H9 (cell line): ENCODE results near the gene TEX51. TPM values are rescaled to one million over a fixed set of nuclear protein-coding genes. Genes with fewer than 3 reads are reported as not detected.

Source experiments
- DNase-seq: peaks from one replicate; pipeline ENCODE4 v3.0.0-alpha.2; 2017
- H2AFZ ChIP-seq: one replicate; pipeline ENCODE4 v1.6.1; 2013; ENCODE audit warnings: mild to moderate bottlenecking, low read length, control low read depth, moderate library complexity
- H2AK5ac ChIP-seq: 2 replicates; pipeline ENCODE4 v1.6.1; 2013; ENCODE audit warnings: low read length, control low read depth, mixed read lengths; ENCODE audit not compliant: insufficient read length
- H2BK120ac ChIP-seq: one replicate; pipeline ENCODE4 v1.6.1; 2013; ENCODE audit warnings: low read depth, mild to moderate bottlenecking, low read length, control low read depth, inconsistent platforms; ENCODE audit not compliant: poor library complexity, severe bottlenecking
- H2BK12ac ChIP-seq: 2 replicates; pipeline ENCODE4 v1.6.1; 2013; ENCODE audit warnings: low read length, control low read depth, mixed read lengths, low read depth; ENCODE audit not compliant: insufficient read length
- H2BK15ac ChIP-seq: 2 replicates; pipeline ENCODE4 v1.6.1; 2013; ENCODE audit warnings: low read depth, low read length, control low read depth
- H2BK20ac ChIP-seq: one replicate; pipeline ENCODE4 v1.6.1; 2013; ENCODE audit warnings: low read depth, mild to moderate bottlenecking, low read length, control low read depth, inconsistent platforms; ENCODE audit not compliant: poor library complexity, severe bottlenecking
- H2BK5ac ChIP-seq: 2 replicates; pipeline ENCODE4 v1.6.1; 2013; ENCODE audit warnings: low read length, control low read depth, mixed read lengths; ENCODE audit not compliant: insufficient read length
- H3K14ac ChIP-seq: 2 replicates; pipeline ENCODE4 v1.6.1; 2013; ENCODE audit warnings: low read length, control low read depth; ENCODE audit not compliant: insufficient read depth
- H3K18ac ChIP-seq: 2 replicates; pipeline ENCODE4 v1.6.1; 2013; ENCODE audit warnings: low read depth, mild to moderate bottlenecking, mixed read lengths, low read length, control low read depth; ENCODE audit not compliant: insufficient read length
- H3K23ac ChIP-seq: 2 replicates; pipeline ENCODE4 v1.6.1; 2013; ENCODE audit warnings: low read length, control low read depth, mixed read lengths, low read depth; ENCODE audit not compliant: insufficient read length
- H3K23me2 ChIP-seq: 2 replicates; pipeline ENCODE4 v1.6.1; 2013; ENCODE audit warnings: low read depth, mild to moderate bottlenecking, mixed read lengths, low read length, control low read depth; ENCODE audit not compliant: insufficient read length, poor library complexity, severe bottlenecking
- H3K27ac ChIP-seq: 2 replicates; pipeline ENCODE4 v1.5.1; 2013; ENCODE audit warnings: low read length, control low read depth, mixed read lengths, low read depth; ENCODE audit not compliant: insufficient read length
- H3K27me3 ChIP-seq: 2 replicates; pipeline ENCODE4 v1.6.1; 2013; ENCODE audit warnings: low read length, control low read depth, inconsistent platforms; ENCODE audit not compliant: insufficient read depth
- H3K4ac ChIP-seq: 2 replicates; pipeline ENCODE4 v1.6.1; 2013; ENCODE audit warnings: low read depth, mild to moderate bottlenecking, control low read depth, inconsistent platforms, low read length, moderate library complexity
- H3K4me1 ChIP-seq: 2 replicates; pipeline ENCODE4 v1.6.1; 2013; ENCODE audit warnings: low read length, control low read depth, inconsistent platforms; ENCODE audit not compliant: insufficient read depth
- H3K4me2 ChIP-seq: 2 replicates; pipeline ENCODE4 v1.6.1; 2013; ENCODE audit warnings: low read length, control low read depth, mixed read lengths; ENCODE audit not compliant: insufficient read length, insufficient read depth
- H3K56ac ChIP-seq: 2 replicates; pipeline ENCODE4 v1.6.1; 2013; ENCODE audit warnings: low read depth, mild to moderate bottlenecking, mixed read lengths, low read length, control low read depth; ENCODE audit not compliant: insufficient read length
- H3K79me1 ChIP-seq: 2 replicates; pipeline ENCODE4 v1.6.1; 2013; ENCODE audit warnings: low read depth, mild to moderate bottlenecking, moderate library complexity, low read length, control low read depth, inconsistent platforms; ENCODE audit not compliant: insufficient read depth, poor library complexity, severe bottlenecking
- H3K79me2 ChIP-seq: 2 replicates; pipeline ENCODE4 v1.6.1; 2013; ENCODE audit warnings: low read length, control low read depth, inconsistent platforms; ENCODE audit not compliant: insufficient read depth
- H3K9ac ChIP-seq: 2 replicates; pipeline ENCODE4 v1.6.1; 2013; ENCODE audit warnings: low read length, control low read depth, mixed read lengths; ENCODE audit not compliant: insufficient read length; ENCODE audit errors: extremely low read depth
- H3K9me3 ChIP-seq: one replicate; pipeline ENCODE4 v1.6.1; 2013; ENCODE audit warnings: low read depth, low read length, inconsistent platforms; ENCODE audit not compliant: control insufficient read depth
- H3T11ph ChIP-seq: one replicate; pipeline ENCODE4 v1.6.1; 2013; ENCODE audit warnings: mild to moderate bottlenecking, low read length, control low read depth, inconsistent platforms
- H4K20me1 ChIP-seq: one replicate; pipeline ENCODE4 v1.6.1; 2013; ENCODE audit not compliant: control insufficient read depth, insufficient read length, insufficient read depth
- H4K5ac ChIP-seq: 2 replicates; pipeline ENCODE4 v1.6.1; 2013; ENCODE audit warnings: low read depth, mild to moderate bottlenecking, mixed read lengths, low read length, control low read depth; ENCODE audit not compliant: insufficient read length
- H4K8ac ChIP-seq: replicated peaks from 2 replicates; pipeline ENCODE4 v1.6.1; 2013; ENCODE audit warnings: low read length, control low read depth, mixed read lengths, low read depth; ENCODE audit not compliant: insufficient read length
- H4K91ac ChIP-seq: 2 replicates; pipeline ENCODE4 v1.6.1; 2013; ENCODE audit warnings: low read depth, mild to moderate bottlenecking, moderate library complexity, mixed read lengths, low read length, control low read depth; ENCODE audit not compliant: insufficient read length
- H3K27ac Mint-ChIP-seq, 3 experiments: 2 replicates in 2 of 3; 3 replicates in 1 of 3; pipeline ENCODE4 v1.8.0; 2020 to 2021; ENCODE audit warnings: mixed read lengths in 3 of 3, mild to moderate bottlenecking in 1 of 3, moderate library complexity in 1 of 3
- H3K27me3 Mint-ChIP-seq: 2 replicates; pipeline ENCODE4 v1.8.0; 2021; ENCODE audit warnings: low read depth, mild to moderate bottlenecking, moderate library complexity, mixed read lengths
- H3K36me3 Mint-ChIP-seq, 3 experiments: 2 replicates in 2 of 3; 3 replicates in 1 of 3; pipeline ENCODE4 v1.8.0; 2020 to 2021; ENCODE audit warnings: low read depth in 3 of 3, mixed read lengths in 3 of 3; ENCODE audit not compliant: insufficient read depth in 1 of 3
- H3K4me1 Mint-ChIP-seq, 2 experiments: 2 replicates each; pipeline ENCODE4 v1.8.0; 2020; ENCODE audit warnings: mixed read lengths in 2 of 2
- H3K4me3 Mint-ChIP-seq, 2 experiments: 2 replicates in 1 of 2; 3 replicates in 1 of 2; pipeline ENCODE4 v1.8.0; 2020 to 2021; ENCODE audit warnings: mild to moderate bottlenecking in 2 of 2, mixed read lengths in 2 of 2, moderate library complexity in 1 of 2
- H3K9me3 Mint-ChIP-seq, 2 experiments: 2 replicates in 1 of 2; 3 replicates in 1 of 2; pipeline ENCODE4 v1.8.0; 2020; ENCODE audit warnings: mild to moderate bottlenecking in 2 of 2, mixed read lengths in 2 of 2, moderate library complexity in 1 of 2
- CTCF ChIP-seq: fragments of 200-600 bp; sonication (generic); conservative IDR thresholded peaks from 3 replicates; pipeline ENCODE4 v1.8.0; 2021; ENCODE audit warnings: antibody characterized with exemption, mild to moderate bottlenecking
- total RNA-seq: library from RNA; stranded (reverse); gene quantifications from 2 replicates; pipeline ENCODE4 v1.2.1, GENCODE V29; 2021

The TEX51 gene
- total RNA-seq, 1 experiment from 2014 or later = not detected

GRCh38 chr2:126859631-126860030 lies 39.1 kb upstream of the TEX51 start:
- no peak overlapping the region for H3K14ac ChIP-seq
- no peak overlapping the region for H2BK15ac ChIP-seq
- no peaks in the 10 kb centered on the region for H3K79me1 ChIP-seq
- no peak for TF ChIP-seq CTCF
- H2BK5ac ChIP-seq = no peak overlapping the region
- H2AK5ac ChIP-seq = no peak overlapping the region
- H3K9me3 ChIP-seq = no peaks in the 10 kb centered on the region
- H3K4me1 ChIP-seq = no peaks in the 10 kb centered on the region
- H3K79me2 ChIP-seq = no peaks in the 10 kb centered on the region
- no peak overlapping the region for H4K5ac ChIP-seq
- no peak overlapping the region for H2AFZ ChIP-seq
- H4K8ac ChIP-seq = no peak overlapping the region
- DNase-seq = no peak
- H3K23ac ChIP-seq = no peak overlapping the region
- H2BK12ac ChIP-seq = no peak overlapping the region
- H3T11ph ChIP-seq = no peak overlapping the region
- H3K18ac ChIP-seq = no peak overlapping the region
- H3K4me3 Mint-ChIP-seq = no peak overlapping the region
- H3K27me3 Mint-ChIP-seq = peaks cover 1% of the 10 kb centered on the region; the same call in 1 of the 2 replicates
- H3K9me3 Mint-ChIP-seq = no peaks in the 10 kb centered on the region; a peak in 1 of 5 replicates
- H3K27ac ChIP-seq = no peak overlapping the region
- H3K4me2 ChIP-seq = no peak overlapping the region
- H3K36me3 Mint-ChIP-seq = no peaks in the 10 kb centered on the region
- H3K4ac ChIP-seq = no peak overlapping the region
- H3K27ac Mint-ChIP-seq = no peak overlapping the region
- no peak overlapping the region for H2BK20ac ChIP-seq
- no peaks in the 10 kb centered on the region for H3K23me2 ChIP-seq
- no peak overlapping the region for H2BK120ac ChIP-seq
- H3K27me3 ChIP-seq = no peaks in the 10 kb centered on the region
- no peaks in the 10 kb centered on the region for H4K20me1 ChIP-seq
- H3K9ac ChIP-seq = no peak overlapping the region
- H3K4me1 Mint-ChIP-seq = 0 out of 4 replicates have a peak, but pooled peaks cover 2 to 3% of the 10 kb centered on the region in 2 experiments
- no peak overlapping the region for H4K91ac ChIP-seq
- no peak overlapping the region for H3K56ac ChIP-seq
